AML-193 (cell line): ENCODE data around the gene ATP2B3.

Experiments
- DNase-seq, 2 experiments: peaks; one replicate each; lab custom pipeline; 2025; lab: John Stamatoyannopoulos, UW

Gene ATP2B3

DNA sequence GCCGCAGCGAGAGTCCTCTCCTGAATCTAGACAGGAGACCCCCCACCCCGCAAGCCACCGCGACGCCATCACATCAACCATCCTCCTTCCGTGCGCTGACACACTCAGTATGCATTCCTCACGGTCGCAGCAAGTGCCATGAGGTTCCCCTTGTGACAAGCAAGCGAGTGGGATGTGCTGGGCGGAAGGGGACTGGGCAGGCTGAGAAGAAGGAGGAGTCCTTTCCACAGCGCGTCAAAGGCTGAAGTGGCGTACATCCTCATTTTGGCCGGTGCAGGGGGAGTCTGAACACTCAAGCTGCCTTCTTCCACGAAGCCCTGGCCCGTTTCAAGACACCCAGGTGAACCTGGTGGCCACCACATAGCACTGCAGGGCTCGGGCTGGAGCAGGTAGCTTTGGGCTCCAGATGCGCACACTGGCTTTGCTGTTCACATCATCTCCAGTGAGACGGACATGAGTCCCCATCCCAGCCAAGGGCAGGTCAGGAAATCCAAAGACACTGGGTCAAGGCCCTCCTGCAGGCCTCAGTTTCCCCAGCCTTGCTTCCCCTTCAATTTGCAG is 51.1 kb downstream of the ATP2B3 start:
- DNase-seq: no peak

GRCh38 chrX:153569475-153569874 is 52.0 kb downstream of the ATP2B3 start:
- DNase-seq: no peak

DNA sequence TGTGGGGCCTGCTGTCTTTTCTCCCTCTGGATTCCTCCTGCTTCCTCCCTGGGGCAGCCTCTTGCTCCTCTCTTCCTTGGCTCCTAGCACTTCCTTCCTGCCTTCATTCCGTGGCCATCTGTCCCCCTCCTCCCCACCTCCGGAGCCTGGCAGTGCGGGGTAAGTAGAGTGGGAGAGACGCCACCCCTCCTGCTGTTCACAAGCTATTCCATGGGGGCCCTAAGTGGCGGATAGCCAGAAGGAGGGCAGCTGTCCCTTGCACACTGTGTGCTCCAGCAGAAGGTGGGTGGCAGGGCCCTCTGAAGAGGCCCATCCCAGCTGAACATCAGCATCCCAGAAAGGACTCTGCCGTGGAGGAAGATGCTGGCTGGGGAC is 54.1 kb downstream of the ATP2B3 start:
- no peak for DNase-seq

GRCh38 chrX:153572601-153573000 is 55.2 kb downstream of the ATP2B3 start:
- no peak for DNase-seq

GRCh38 chrX:153573984-153574383 is 56.5 kb downstream of the ATP2B3 start:
- DNase-seq: no peak

- no peak for DNase-seq
These were observed 58.9 kb downstream of the ATP2B3 start for GRCh38 chrX:153576239-153576870.

DNA sequence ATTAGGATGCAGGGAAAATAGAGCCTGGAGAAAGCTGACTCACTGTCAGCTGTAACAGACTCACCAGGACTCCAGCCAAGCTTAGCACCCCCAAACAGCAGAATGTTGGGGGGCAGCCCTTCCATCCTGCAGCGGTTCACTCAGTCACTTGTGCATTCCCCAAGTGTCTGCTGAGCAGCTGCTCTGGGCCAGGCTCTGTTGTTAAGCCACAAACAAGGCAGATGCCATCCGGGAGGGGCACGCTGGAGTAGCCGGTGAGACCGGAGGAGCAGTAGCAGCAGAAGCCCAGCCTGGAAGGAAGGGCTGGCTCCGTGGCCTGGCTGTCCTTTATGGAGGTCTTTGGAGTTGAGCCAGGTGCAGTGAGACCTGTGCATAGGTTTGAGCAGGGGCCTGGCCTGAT is 59.5 kb downstream of the ATP2B3 start:
- no peak for DNase-seq

DNA sequence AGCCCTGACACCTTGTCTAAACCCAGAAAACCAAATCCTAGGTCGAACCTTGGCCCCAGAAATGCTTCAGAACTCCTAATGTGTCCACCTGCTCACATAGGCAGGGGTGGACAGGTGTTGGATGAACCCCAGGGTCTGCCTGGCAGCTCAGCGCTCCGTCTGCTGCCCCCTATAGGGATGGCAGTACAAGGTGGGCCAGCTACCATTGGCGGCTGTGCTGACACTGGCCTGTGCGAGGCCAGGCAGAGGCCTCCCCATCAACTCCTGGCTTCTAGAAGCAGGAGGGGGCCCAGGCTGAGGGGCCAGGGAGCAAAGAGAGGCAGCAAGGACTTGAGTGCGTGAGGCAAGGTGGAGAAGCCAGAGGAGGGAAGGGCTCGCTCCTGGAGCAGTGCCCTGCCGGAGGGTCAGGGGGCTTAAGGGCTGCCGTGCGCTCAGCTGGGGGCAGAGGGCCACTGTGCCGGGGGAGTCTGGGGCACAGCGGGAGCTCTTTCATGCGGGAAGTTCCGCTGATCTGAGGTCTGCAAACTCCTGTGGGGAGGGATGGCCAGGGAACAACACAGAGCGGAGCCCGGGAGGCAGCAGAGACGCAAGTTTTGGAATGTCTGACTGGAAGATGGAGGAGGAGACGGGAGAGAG is 60.9 kb downstream of the ATP2B3 start:
- DNase-seq: no peak

DNA sequence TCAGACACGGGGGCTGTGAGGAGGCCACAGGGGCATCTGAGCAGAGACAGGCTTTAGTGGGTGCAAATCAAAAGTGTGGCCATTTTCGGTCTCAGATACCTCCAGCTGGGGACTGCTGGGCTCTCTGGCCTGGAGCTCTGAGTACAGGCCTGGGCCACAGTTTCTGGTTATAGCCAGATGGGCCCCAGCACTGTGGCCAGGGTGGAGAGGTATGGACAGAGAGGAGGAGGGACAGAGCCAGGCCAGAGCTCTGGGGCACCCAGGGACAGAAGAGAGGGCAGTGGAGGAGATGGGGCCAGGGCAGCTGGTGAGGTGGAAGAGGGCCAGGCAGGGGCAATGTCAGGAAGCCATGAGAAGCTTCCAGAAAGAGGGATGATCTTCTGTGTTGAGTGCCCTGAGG is 61.4 kb downstream of the ATP2B3 start:
- DNase-seq: no peak

GRCh38 chrX:153580700-153581386 is 63.4 kb downstream of the ATP2B3 start:
- no peak for DNase-seq

DNA sequence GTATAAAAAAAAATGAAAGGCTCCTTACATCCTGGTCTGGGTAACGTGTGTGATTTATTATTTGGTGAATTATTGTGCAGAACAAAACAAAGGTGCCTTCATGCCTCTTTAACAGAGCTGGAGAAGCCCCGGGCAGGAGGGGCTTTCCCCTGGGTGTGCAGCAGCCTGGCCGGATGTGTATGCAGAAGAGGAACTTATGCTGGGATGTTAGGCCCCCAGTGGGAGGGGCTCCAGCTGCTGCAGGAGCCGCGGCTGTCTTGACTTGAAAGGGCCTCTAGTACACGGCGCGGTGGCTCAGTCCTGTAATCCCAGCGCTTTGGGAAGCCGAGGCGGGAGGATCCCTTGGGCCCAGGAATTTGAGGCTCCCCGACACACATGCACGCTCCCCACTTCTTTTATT is 65.5 kb downstream of the ATP2B3 start:
- DNase-seq: peak; percentile 49 to 53

GRCh38 chrX:153583433-153583832 is 66.0 kb downstream of the ATP2B3 start:
- DNase-seq: no peak

DNA sequence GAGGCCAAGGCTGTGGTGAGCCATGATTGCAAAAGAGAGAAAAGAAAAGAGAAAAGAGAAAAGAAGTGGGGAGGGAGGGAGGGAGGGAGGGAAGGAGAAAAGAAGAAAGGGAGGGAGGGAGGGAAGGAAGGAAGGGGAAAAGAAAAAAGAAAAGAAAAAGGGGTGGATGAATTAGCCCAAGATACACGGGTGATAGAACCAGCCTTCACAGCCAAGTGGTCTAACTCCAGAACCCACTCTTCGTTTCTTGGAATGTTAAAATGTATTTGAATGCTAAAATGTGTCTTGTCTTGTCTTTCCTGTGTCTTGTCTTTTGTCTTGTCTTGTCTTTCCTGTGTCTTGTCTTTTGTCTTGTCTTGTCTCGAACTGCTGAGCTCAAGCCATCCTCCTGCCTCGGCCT is 68.4 kb downstream of the ATP2B3 start:
- no peak for DNase-seq

GRCh38 chrX:153587342-153587741 is 69.9 kb downstream of the ATP2B3 start:
- no peak for DNase-seq

DNA sequence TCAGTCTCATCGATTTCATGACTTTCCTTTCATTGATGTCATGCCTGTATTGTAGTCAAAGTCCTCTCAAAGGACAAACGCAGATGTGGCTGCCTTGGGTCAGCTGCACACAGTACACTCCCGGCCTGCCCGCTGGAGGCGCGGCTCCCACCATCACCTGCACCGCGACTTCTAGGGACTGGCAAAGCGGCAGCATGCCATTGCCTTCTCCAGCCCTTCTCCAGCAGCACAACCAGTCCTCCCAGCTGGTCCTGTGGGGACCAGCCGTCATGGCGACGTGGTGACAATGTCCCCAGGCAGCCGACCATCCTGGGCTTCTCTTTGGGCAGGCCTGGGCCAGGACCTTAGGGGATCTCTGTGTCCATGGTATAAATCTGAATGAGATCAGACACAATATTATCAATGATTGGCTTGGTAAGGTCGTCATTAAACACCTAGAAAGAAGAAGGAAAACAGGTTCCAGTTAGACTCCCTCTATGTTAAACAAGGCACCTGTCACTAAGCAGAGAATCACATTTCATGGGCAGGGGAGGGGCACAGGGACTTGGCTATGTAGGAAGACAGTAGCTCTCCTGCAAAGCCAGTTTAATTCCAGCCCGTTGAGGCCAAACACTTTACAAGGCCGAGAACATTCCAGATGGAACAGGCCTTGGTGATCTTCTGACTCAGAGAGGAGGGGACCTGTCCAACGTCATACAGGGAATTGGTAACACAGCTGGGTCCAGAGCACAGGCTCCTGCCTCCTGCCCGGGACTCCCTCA is 70.8 kb downstream of the ATP2B3 start:
- no peak for DNase-seq

DNA sequence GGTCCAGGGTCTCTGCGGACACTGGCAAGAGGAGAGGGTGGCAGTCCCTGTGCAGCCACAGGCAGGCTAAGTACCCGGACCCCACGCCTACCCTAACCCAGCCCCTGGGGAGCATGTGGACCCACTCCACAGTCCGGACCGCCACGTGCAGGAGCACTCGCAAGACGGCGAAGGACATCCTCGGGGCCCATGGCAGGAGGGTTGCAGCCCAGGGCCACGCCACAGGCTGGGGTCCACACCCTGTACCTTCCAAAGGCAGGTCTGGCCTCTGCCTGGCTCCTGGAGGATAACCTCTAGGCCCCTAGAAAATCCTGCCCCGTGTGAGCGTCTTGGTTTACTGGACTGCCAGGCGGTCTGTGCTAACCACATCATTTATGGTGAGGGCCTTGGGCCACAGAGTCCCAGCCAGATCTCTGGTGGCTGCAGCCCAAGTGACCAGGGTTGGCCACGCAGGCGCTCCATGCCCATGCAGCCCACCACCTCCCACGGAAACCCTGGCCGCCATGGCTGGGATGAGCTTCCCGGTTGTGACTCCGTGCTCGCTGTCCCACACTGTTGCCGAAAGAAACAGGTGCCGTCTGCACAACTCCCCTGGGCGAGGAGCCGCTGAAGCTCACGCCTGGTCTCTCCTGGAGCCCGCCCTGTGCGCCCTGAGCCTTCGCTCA is 71.5 kb downstream of the ATP2B3 start:
- no peak for DNase-seq

- no peak for DNase-seq
These were observed 73.8 kb downstream of the ATP2B3 start for GRCh38 chrX:153590961-153591956.

GRCh38 chrX:153592091-153592833 is 74.8 kb downstream of the ATP2B3 start:
- DNase-seq: no peak

GRCh38 chrX:153592966-153593688 is 75.7 kb downstream of the ATP2B3 start:
- DNase-seq: no peak
